Measurements from ENCODE around the gene ZSCAN4. TPM values are rescaled to one million over a fixed set of nuclear protein-coding genes. Genes with fewer than 3 reads are reported as not detected.

Gene ZSCAN4, protein sequence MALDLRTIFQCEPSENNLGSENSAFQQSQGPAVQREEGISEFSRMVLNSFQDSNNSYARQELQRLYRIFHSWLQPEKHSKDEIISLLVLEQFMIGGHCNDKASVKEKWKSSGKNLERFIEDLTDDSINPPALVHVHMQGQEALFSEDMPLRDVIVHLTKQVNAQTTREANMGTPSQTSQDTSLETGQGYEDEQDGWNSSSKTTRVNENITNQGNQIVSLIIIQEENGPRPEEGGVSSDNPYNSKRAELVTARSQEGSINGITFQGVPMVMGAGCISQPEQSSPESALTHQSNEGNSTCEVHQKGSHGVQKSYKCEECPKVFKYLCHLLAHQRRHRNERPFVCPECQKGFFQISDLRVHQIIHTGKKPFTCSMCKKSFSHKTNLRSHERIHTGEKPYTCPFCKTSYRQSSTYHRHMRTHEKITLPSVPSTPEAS
- total RNA-seq = not detected

- H3K9me3 Mint-ChIP-seq (ENCODE audit: low read depth) = peaks cover 6% of the 10 kb centered on the region
- no peaks in the 10 kb centered on the region for H3K36me3 Mint-ChIP-seq (ENCODE audit: low read depth)
- intact Hi-C loops (cut with DNase I, micrococcal nuclease) = no loop called here
- ATAC-seq (no peak), DNase-seq (no peak)
- no peak within 1 kb of the TSS for H3K27ac Mint-ChIP-seq
- peaks cover 3% of the 10 kb centered on the region for H3K4me1 Mint-ChIP-seq
- ChIA-PET POLR2A (no interaction called here), CTCF (no interaction called here)
- no peak within 1 kb of the TSS for H3K4me3 Mint-ChIP-seq
- H3K27me3 Mint-ChIP-seq = peaks cover 28% of the 10 kb centered on the region
These were observed at the start of gene ZSCAN4 for GRCh38 chr19:57668635-57669034. Gene ZSCAN4, plus strand, starts transcription at chr19:57668935. Its CDS starts 7,211 bp downstream, at chr19:57676146.

GRCh38 chr19:57620673-57621348 lies 47.9 kb upstream of the ZSCAN4 start:
- Mint-ChIP-seq H3K4me1 (no peaks in the 10 kb centered on the region), H3K9me3 (ENCODE audit: low read depth) (peaks cover 75% of the 10 kb centered on the region), H3K27me3 (no peaks in the 10 kb centered on the region), H3K4me3 (no peak overlapping the region), H3K36me3 (ENCODE audit: low read depth) (peaks cover 90% of the 10 kb centered on the region), H3K27ac (no peak overlapping the region)
- intact Hi-C loops (cut with DNase I, micrococcal nuclease) = no loop called here
- ChIA-PET CTCF (no interaction called here), POLR2A (no interaction called here)
- DNase-seq = no peak
- ATAC-seq = no peak

DNA sequence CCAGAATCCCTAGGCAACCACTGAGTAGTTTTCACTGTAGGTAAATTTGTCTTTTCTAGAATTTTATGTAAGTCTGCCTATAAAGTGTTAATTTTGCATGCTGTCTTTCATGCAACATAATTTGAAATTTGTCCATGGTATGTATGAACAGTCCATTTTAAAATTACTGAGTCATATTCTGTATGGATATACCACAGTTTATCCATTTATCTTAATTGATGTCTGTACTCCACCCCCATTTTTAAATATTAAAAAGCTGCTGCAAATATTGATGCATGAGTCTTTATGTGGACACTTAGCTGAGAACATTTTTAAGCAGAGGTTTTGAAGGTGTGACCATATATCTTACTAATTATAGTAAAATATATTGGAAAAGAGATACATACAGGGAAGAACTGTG lies 45.6 kb upstream of the ZSCAN4 start:
- peaks cover 65% of the 10 kb centered on the region for H3K9me3 Mint-ChIP-seq (ENCODE audit: low read depth)
- H3K27me3 Mint-ChIP-seq = no peaks in the 10 kb centered on the region
- no peak for DNase-seq

GRCh38 chr19:57632987-57633831 lies 35.5 kb upstream of the ZSCAN4 start, which contains the start of gene ZNF211:
Gene ZNF211, plus strand, starts transcription at chr19:57633168. Its CDS starts 179 bp downstream, at chr19:57633347.
- H3K27me3 Mint-ChIP-seq = no peaks in the 10 kb centered on the region
- intact Hi-C loops (cut with DNase I, micrococcal nuclease) = loop anchor here (1.0 to 5.0 kb wide), 20 partner anchors 19 to 807 kb away; partner anchors contain the start of genes ZNF134 (in 2 of the 2), ZNF17 (in 2 of the 2), ZNF551 (in 2 of the 2) and ZIK1 (in 1 of the 2)

More for the DNA sequence above, 45.6 kb upstream of the ZSCAN4 start:
- intact Hi-C loops (cut with DNase I, micrococcal nuclease) = no loop called here
- ChIA-PET CTCF (no interaction called here), POLR2A (no interaction called here)
- no peak overlapping the region for H3K27ac Mint-ChIP-seq
- H3K4me3 Mint-ChIP-seq = no peak overlapping the region
- H3K4me1 Mint-ChIP-seq = no peaks in the 10 kb centered on the region
- H3K36me3 Mint-ChIP-seq (ENCODE audit: low read depth) = peaks cover 67% of the 10 kb centered on the region
- ATAC-seq = no peak

GRCh38 chr19:57633832-57634131 lies 35.0 kb upstream of the ZSCAN4 start:
- Mint-ChIP-seq H3K9me3 (ENCODE audit: low read depth) (peaks cover 33% of the 10 kb centered on the region), H3K4me1 (peaks cover 19% of the 10 kb centered on the region), H3K27ac (peak overlapping the region; percentile 86), H3K27me3 (no peaks in the 10 kb centered on the region), H3K4me3 (peak overlapping the region; percentile 96), H3K36me3 (ENCODE audit: low read depth) (peaks cover 59% of the 10 kb centered on the region)
- POLR2A ChIA-PET = no interaction called here
- DNase-seq (no peak), ATAC-seq (no peak)
- CTCF ChIA-PET = interaction anchor here (0.6 to 1.4 kb wide), 2 partner anchors 21 to 48 kb away, joined by 3 to 4 read pairs; partner anchors contain the start of gene ZNF551
- intact Hi-C loops (cut with DNase I, micrococcal nuclease) = loop anchor here (1.0 to 5.0 kb wide), 20 partner anchors 19 to 807 kb away; partner anchors contain the start of genes ZNF134 (in 2 of the 2), ZNF17 (in 2 of the 2), ZNF551 (in 2 of the 2) and ZIK1 (in 1 of the 2)

More at GRCh38 chr19:57632987-57633831, 35.5 kb upstream of the ZSCAN4 start, which contains the start of gene ZNF211:
- CTCF ChIA-PET = interaction anchor here (0.6 to 1.4 kb wide), 4 partner anchors 25 to 1318 kb away, joined by 3 read pairs; partner anchors contain the start of gene ZNF551
- H3K4me1 Mint-ChIP-seq = peaks cover 19% of the 10 kb centered on the region
- H3K36me3 Mint-ChIP-seq (ENCODE audit: low read depth) = peaks cover 54% of the 10 kb centered on the region
- H3K9me3 Mint-ChIP-seq (ENCODE audit: low read depth) = peaks cover 31% of the 10 kb centered on the region
- POLR2A ChIA-PET = interaction anchor here (0.6 to 1.2 kb wide), 2 partner anchors 47 to 113 kb away, joined by 3 to 4 read pairs; partner anchors contain the start of gene ZNF776
- H3K4me3 Mint-ChIP-seq = peak within 1 kb of the TSS; percentile 96
- DNase-seq (peak; percentile 91), ATAC-seq (peak; percentile 100)
- peak within 1 kb of the TSS; percentile 86 for H3K27ac Mint-ChIP-seq

DNA sequence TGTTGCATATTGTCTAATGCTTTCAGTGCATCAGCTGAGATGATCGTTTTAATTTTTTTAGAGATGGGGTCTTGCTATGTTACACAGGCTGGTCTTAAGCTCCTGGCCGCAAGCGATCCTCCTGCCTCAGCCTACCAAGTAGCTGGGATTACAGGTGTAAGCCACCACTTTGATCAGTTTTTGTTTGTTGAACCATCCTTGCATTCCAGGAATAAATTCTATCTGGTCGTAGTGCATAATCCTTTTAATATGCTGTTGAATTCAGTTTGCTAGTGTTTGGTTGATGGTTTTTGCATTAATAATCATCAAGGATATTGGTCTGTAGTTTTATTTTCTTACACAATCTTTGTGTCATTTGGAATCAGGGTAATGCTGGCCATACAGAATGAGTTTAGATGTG lies 31.4 kb upstream of the ZSCAN4 start:
- CTCF ChIA-PET = no interaction called here
- DNase-seq (no peak), ATAC-seq (no peak)
- Mint-ChIP-seq H3K4me3 (no peak overlapping the region), H3K27me3 (no peaks in the 10 kb centered on the region), H3K27ac (no peak overlapping the region), H3K4me1 (peaks cover 19% of the 10 kb centered on the region), H3K9me3 (ENCODE audit: low read depth) (peaks cover 58% of the 10 kb centered on the region), H3K36me3 (ENCODE audit: low read depth) (peaks cover 86% of the 10 kb centered on the region)
- POLR2A ChIA-PET = no interaction called here
- intact Hi-C loops (cut with DNase I, micrococcal nuclease) = no loop called here

GRCh38 chr19:57641715-57642234 lies 27.0 kb upstream of the ZSCAN4 start:
- Mint-ChIP-seq H3K4me3 (no peak overlapping the region), H3K4me1 (no peaks in the 10 kb centered on the region), H3K36me3 (ENCODE audit: low read depth) (peaks cover 72% of the 10 kb centered on the region), H3K27ac (no peak overlapping the region), H3K27me3 (no peaks in the 10 kb centered on the region), H3K9me3 (ENCODE audit: low read depth) (peaks cover 71% of the 10 kb centered on the region)
- ChIA-PET CTCF (no interaction called here), POLR2A (no interaction called here)
- intact Hi-C loops (cut with DNase I, micrococcal nuclease) = loop anchor here in 1 of 2 experiments (1.0 kb wide), 1 partner anchor 46 kb away; no protein-coding TSS in a partner anchor
- DNase-seq (no peak), ATAC-seq (no peak)

GRCh38 chr19:57642396-57643046 lies 26.2 kb upstream of the ZSCAN4 start:
- Mint-ChIP-seq H3K27me3 (no peaks in the 10 kb centered on the region), H3K27ac (no peak overlapping the region), H3K4me1 (no peaks in the 10 kb centered on the region), H3K9me3 (ENCODE audit: low read depth) (peaks cover 68% of the 10 kb centered on the region), H3K36me3 (ENCODE audit: low read depth) (peaks cover 65% of the 10 kb centered on the region), H3K4me3 (no peak overlapping the region)
- intact Hi-C loops (cut with DNase I, micrococcal nuclease) = loop anchor here in 1 of 2 experiments (1.0 kb wide), 1 partner anchor 45 kb away; no protein-coding TSS in a partner anchor
- POLR2A ChIA-PET = no interaction called here
- ATAC-seq = no peak
- no peak for DNase-seq
- CTCF ChIA-PET = no interaction called here

GRCh38 chr19:57643734-57644133 lies 25.0 kb upstream of the ZSCAN4 start:
- H3K4me1 Mint-ChIP-seq = no peaks in the 10 kb centered on the region
- H3K9me3 Mint-ChIP-seq (ENCODE audit: low read depth) = peaks cover 62% of the 10 kb centered on the region
- DNase-seq = no peak
- ChIA-PET POLR2A (no interaction called here), CTCF (no interaction called here)
- intact Hi-C loops (cut with DNase I, micrococcal nuclease) = no loop called here
- H3K36me3 Mint-ChIP-seq (ENCODE audit: low read depth) = peaks cover 54% of the 10 kb centered on the region
- no peak for ATAC-seq
- H3K27ac Mint-ChIP-seq = no peak overlapping the region
- H3K4me3 Mint-ChIP-seq = no peak overlapping the region
- H3K27me3 Mint-ChIP-seq = no peaks in the 10 kb centered on the region

DNA sequence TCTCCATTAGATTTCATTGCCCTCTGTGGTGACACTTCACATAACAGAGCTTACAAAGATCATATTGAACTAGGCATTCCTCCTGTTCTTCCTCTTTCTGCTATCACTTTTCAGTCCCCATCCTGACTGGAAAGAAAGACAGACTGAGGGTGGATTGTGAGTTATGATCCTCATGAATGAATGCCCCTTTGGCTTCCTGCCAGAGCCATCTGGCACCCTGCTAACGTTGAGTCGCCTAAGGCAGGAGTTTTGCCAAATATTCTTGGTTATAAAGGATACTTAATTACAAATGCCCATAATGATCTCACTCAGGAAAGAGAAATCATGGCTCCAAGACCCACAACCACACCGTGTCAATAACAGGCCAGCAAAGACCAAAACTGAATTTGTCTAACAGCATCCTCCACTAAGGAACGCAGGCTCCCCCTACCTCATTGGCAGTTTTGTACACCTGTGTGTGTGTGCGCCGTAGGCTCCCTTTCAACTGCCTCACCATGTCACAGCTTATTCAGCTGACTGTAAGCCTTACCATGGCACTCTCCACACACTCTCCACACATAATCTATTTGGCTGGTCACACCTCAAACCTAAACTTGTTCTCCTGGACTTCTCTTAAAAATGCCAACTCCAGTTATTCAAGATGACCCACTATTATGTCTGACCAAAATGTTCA lies 20.3 kb upstream of the ZSCAN4 start:
- DNase-seq = no peak
- Mint-ChIP-seq H3K9me3 (ENCODE audit: low read depth) (peaks cover 43% of the 10 kb centered on the region), H3K36me3 (ENCODE audit: low read depth) (peaks cover 15% of the 10 kb centered on the region), H3K27me3 (peaks cover 8% of the 10 kb centered on the region), H3K4me1 (peaks cover 2% of the 10 kb centered on the region), H3K27ac (no peak overlapping the region), H3K4me3 (no peak overlapping the region)
- POLR2A ChIA-PET = no interaction called here
- intact Hi-C loops (cut with DNase I, micrococcal nuclease) = no loop called here
- no peak for ATAC-seq
- CTCF ChIA-PET = no interaction called here

Data from activated CD4-positive, alpha-beta T cell treated with anti-CD3 and anti-CD28 coated beads for 36 hours (primary cell).